Naive thymus-derived CD4-positive, alpha-beta T cell (primary cell): Measurements from ENCODE around the gene SLC4A1. TPM values are rescaled to one million over a fixed set of nuclear protein-coding genes. Genes with fewer than 3 reads are reported as not detected.

Experiments used
- ATAC-seq: fragments of 150-1000 bp; cut with Tn5 transposase; 2 replicates; pipeline ENCODE4 v1.10.0; 2021; ENCODE audit warnings: mild to moderate bottlenecking, moderate library complexity
- CTCF ChIA-PET: fragments of 350-600 bp; sonication (Branson Sonifier 250); formaldehyde crosslinking; loops from one replicate; lab custom pipeline; 2021; ENCODE audit warnings: antibody characterized with exemption; lab: Charles Lee
- POLR2A ChIA-PET: fragments of 350-600 bp; sonication (Branson Sonifier 250); formaldehyde crosslinking; loops from one replicate; lab custom pipeline; 2021; ENCODE audit warnings: antibody characterized with exemption, inconsistent platforms; lab: Charles Lee
- DNase-seq, 9 donors: peaks; one replicate each; pipeline versions ENCODE4 v3.0.0 to v3.0.0-alpha.2; 2020 to 2022; ENCODE audit warnings: mixed read lengths in 1 of 9
- H3K27ac ChIP-seq: one replicate; pipeline ENCODE4 v1.7.0; 2013; ENCODE audit warnings: mild to moderate bottlenecking, low read depth, low read length, moderate library complexity
- H3K27me3 ChIP-seq, 2 donors: one replicate each; pipeline ENCODE4 v1.7.0; 2013; ENCODE audit warnings: low read length in 2 of 2, mild to moderate bottlenecking in 2 of 2, moderate library complexity in 2 of 2; ENCODE audit not compliant: control insufficient read depth in 2 of 2, insufficient read depth in 2 of 2
- H3K36me3 ChIP-seq, 3 experiments: 1 replicate in 2 of 3; 2 replicates in 1 of 3; pipeline ENCODE4 v1.7.0; 2013; ENCODE audit warnings: low read length in 3 of 3, mild to moderate bottlenecking in 3 of 3, moderate library complexity in 1 of 3; ENCODE audit not compliant: insufficient read depth in 3 of 3, control insufficient read depth in 2 of 3
- H3K4me1 ChIP-seq, 2 donors: one replicate each; pipeline ENCODE4 v1.7.0; 2013; ENCODE audit warnings: low read length in 2 of 2, mild to moderate bottlenecking in 2 of 2, moderate library complexity in 1 of 2; ENCODE audit not compliant: control insufficient read depth in 2 of 2, insufficient read depth in 2 of 2
- H3K4me3 ChIP-seq: 2 replicates; pipeline ENCODE4 v1.7.0; 2013; ENCODE audit warnings: mild to moderate bottlenecking, low read length
- H3K9me3 ChIP-seq, 3 experiments: 1 replicate in 2 of 3; 2 replicates in 1 of 3; pipeline ENCODE4 v1.7.0; 2013; ENCODE audit warnings: low read length in 3 of 3; ENCODE audit not compliant: control insufficient read depth in 2 of 3
- H3K27ac Mint-ChIP-seq, 9 donors: one replicate each; pipeline ENCODE4 v1.8.0; 2020 to 2022; ENCODE audit warnings: mixed read lengths in 9 of 9, mild to moderate bottlenecking in 8 of 9, moderate library complexity in 5 of 9, inconsistent platforms in 2 of 9
- H3K27me3 Mint-ChIP-seq, 5 donors: one replicate each; pipeline ENCODE4 v1.8.0; 2021 to 2022; ENCODE audit warnings: mixed read lengths in 5 of 5, mild to moderate bottlenecking in 1 of 5
- H3K36me3 Mint-ChIP-seq, 5 donors: one replicate each; pipeline ENCODE4 v1.8.0; 2020 to 2022; ENCODE audit warnings: mixed read lengths in 5 of 5, mild to moderate bottlenecking in 3 of 5, inconsistent platforms in 1 of 5
- H3K4me1 Mint-ChIP-seq, 7 donors: one replicate each; pipeline ENCODE4 v1.8.0; 2020 to 2022; ENCODE audit warnings: mixed read lengths in 7 of 7, mild to moderate bottlenecking in 3 of 7, inconsistent platforms in 1 of 7
- H3K4me3 Mint-ChIP-seq, 10 donors: one replicate each; pipeline ENCODE4 v1.8.0; 2020 to 2022; ENCODE audit warnings: mild to moderate bottlenecking in 10 of 10, mixed read lengths in 10 of 10, moderate library complexity in 6 of 10, inconsistent platforms in 2 of 10
- H3K9me3 Mint-ChIP-seq, 11 donors: one replicate each; pipeline ENCODE4 v1.8.0; 2020 to 2022; ENCODE audit warnings: mixed read lengths in 11 of 11, mild to moderate bottlenecking in 4 of 11, inconsistent platforms in 1 of 11, moderate library complexity in 1 of 11
- intact Hi-C, 2 donors: fragments of 100-400 bp; cut with micrococcal nuclease; formaldehyde crosslinking; loops; one replicate each; pipeline ENCODE4 v1.15.1; 2023
- polyA plus RNA-seq, 2 donors: library from polyadenylated mRNA; unstranded; fragments of 300-500 nt; fragmentation: Illumina TruSeq; gene quantifications; one replicate each; pipeline ENCODE4 v1.2.3, GENCODE V29; 2021
- total RNA-seq, 6 experiments: library from RNA in 5 of 6; stranded (reverse) in 5 of 6; gene quantifications; 1 replicate in 5 of 6; 2 replicates in 1 of 6; pipeline ENCODE4 v1.2.3 and lab custom pipeline; 2021 to 2026

SLC4A1 gene
- total and polyA plus RNA-seq, 7 experiments from 2014 or later = 0.15 TPM; not detected in 6

DNA sequence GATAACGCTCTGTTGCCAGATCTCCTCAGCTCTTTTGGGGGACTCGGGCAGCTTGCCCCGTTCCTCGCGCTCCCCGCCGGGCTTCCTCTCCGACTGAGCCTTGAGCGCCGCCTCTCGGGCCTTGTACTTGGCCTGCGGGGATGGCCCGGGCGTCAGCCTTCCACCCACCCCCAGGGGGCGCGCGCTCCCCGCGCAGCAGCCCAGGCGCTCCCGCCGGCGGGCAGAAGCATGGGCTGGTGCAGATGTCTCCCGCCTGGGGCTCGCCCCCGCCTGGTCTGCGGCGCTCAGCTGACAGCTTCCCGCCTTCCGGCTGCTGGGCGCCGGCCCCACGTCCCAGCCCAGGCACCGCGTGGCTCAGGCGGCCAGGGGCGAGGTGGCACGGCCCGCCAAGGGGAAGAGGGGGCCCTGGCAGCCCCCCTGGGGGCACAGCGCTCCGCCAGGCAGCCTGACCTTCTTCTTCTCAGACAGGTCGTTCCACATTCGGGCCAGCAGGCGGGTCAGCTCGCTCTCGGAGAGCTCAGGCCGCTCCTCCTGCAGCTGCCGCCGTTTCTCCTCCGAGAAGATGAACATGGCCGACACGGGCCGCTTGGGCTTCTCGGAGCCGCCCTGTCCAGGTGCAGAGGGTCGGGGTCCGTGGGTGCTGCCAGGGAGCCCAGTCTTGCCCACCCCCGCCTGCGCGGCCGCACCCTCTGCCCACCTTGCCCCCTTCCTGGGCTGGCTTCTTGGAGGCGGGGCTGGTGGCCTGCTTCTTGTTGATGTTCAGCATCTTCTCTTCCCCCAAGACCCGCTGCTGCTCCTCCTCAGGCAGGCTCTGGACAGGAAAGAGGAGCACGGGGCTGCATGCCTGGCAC is 57.4 kb downstream of the SLC4A1 start:
- Histone ChIP-seq H3K36me3 (peaks cover 28 to 82% (median 37%) of the 10 kb centered on the region in 3 experiments), H3K4me3 (no peak overlapping the region), H3K4me1 (peaks cover 25 to 47% of the 10 kb centered on the region in 2 donors), H3K27ac (peak overlapping the region; percentile 68), H3K9me3 (no peaks in the 10 kb centered on the region), H3K27me3 (no peaks in the 10 kb centered on the region)
- ChIA-PET CTCF (interaction anchor here (0.5 to 5.0 kb wide), 22 partner anchors 9 to 143 kb away, joined by 3 to 47 read pairs (median 6); partner anchors contain the start of genes GRN, HDAC5, SLC25A39 and TMUB2), POLR2A (interaction anchor here (0.5 to 14.1 kb wide), 15 partner anchors 9 to 140 kb away, joined by 3 to 319 read pairs (median 4); partner anchors contain the start of genes ATXN7L3, HDAC5, SLC25A39 and TMUB2)
- Mint-ChIP-seq H3K27ac (peak overlapping the region; percentile 52 to 90 (median 81)), H3K4me1 (peaks cover 30 to 67% (median 50%) of the 10 kb centered on the region in 7 donors), H3K9me3 (peaks cover 0 to 1% (median 0%) of the 10 kb centered on the region in 11 donors), H3K4me3 (peak overlapping the region; percentile 16 to 77 (median 60)), H3K27me3 (no peaks in the 10 kb centered on the region), H3K36me3 (peaks cover 12 to 43% (median 31%) of the 10 kb centered on the region in 5 donors)
- intact Hi-C loops = loop anchor here (1.0 to 10.0 kb wide), 9 partner anchors 8 to 1104 kb away; partner anchors contain the start of genes GRN (in 1 of the 2), HROB (in 1 of the 2), MAP3K14 (in 1 of the 2) and SLC25A39 (in 1 of the 2)
- DNase-seq = peak; percentile 82 to 97 (median 93)
- ATAC-seq = peak; percentile 99

- intact Hi-C loops = loop anchor here (1.0 to 10.0 kb wide), 9 partner anchors 8 to 1105 kb away; partner anchors contain the start of genes GRN (in 1 of the 2), HROB (in 1 of the 2), MAP3K14 (in 1 of the 2) and SLC25A39 (in 1 of the 2)
- H3K4me1 ChIP-seq = peaks cover 18 to 40% of the 10 kb centered on the region in 2 donors
- Mint-ChIP-seq H3K9me3 (no peaks in the 10 kb centered on the region), H3K27ac (peak overlapping the region; percentile 52 to 90 (median 81)), H3K36me3 (peaks cover 9 to 36% (median 26%) of the 10 kb centered on the region in 5 donors), H3K4me1 (peaks cover 23 to 61% (median 45%) of the 10 kb centered on the region in 7 donors), H3K27me3 (no peaks in the 10 kb centered on the region), H3K4me3 (peak overlapping the region; percentile 16 to 77 (median 60))
- peaks cover 26 to 75% (median 30%) of the 10 kb centered on the region in 3 experiments for H3K36me3 ChIP-seq
- ChIA-PET POLR2A (interaction anchor here (0.7 to 14.1 kb wide), 14 partner anchors 10 to 141 kb away, joined by 3 to 319 read pairs (median 5); partner anchors contain the start of genes ATXN7L3, HDAC5, SLC25A39 and TMUB2), CTCF (interaction anchor here (0.6 to 5.0 kb wide), 19 partner anchors 8 to 144 kb away, joined by 3 to 47 read pairs (median 7); partner anchors contain the start of genes GRN, HDAC5, TMUB2 and UBTF)
- peak in 1 of 9 donors; percentile 17 for DNase-seq
- no peaks in the 10 kb centered on the region for H3K9me3 ChIP-seq
- H3K4me3 ChIP-seq = no peak overlapping the region
- H3K27me3 ChIP-seq = no peaks in the 10 kb centered on the region
- peak overlapping the region; percentile 68 for H3K27ac ChIP-seq
- ATAC-seq = no peak
These were observed 58.1 kb downstream of the SLC4A1 start for GRCh38 chr17:44209786-44210341.

GRCh38 chr17:44207743-44208142 is 60.2 kb downstream of the SLC4A1 start:
- Mint-ChIP-seq H3K4me1 (peaks cover 22 to 59% (median 46%) of the 10 kb centered on the region in 7 donors), H3K36me3 (peaks cover 5 to 24% (median 13%) of the 10 kb centered on the region in 5 donors), H3K27ac (peak overlapping the region in 3 of 9 donors; percentile 12 to 66 (median 48)), H3K4me3 (peak overlapping the region in 1 of 10 donors; percentile 59), H3K27me3 (no peaks in the 10 kb centered on the region), H3K9me3 (peaks cover 0 to 3% (median 0%) of the 10 kb centered on the region in 11 donors)
- ATAC-seq (no peak), DNase-seq (no peak)
- ChIA-PET CTCF (interaction anchor here (0.6 to 5.0 kb wide), 3 partner anchors 19 to 834 kb away, joined by 3 to 47 read pairs (median 4); no protein-coding TSS in a partner anchor), POLR2A (interaction anchor here (0.6 to 7.9 kb wide), 3 partner anchors 12 to 122 kb away, joined by 3 to 135 read pairs (median 3); partner anchors contain the start of gene UBTF)
- Histone ChIP-seq H3K4me1 (peaks cover 22 to 32% of the 10 kb centered on the region in 2 donors), H3K36me3 (peaks cover 19 to 54% (median 23%) of the 10 kb centered on the region in 3 experiments), H3K27me3 (no peaks in the 10 kb centered on the region), H3K27ac (no peak overlapping the region), H3K4me3 (no peak overlapping the region), H3K9me3 (no peaks in the 10 kb centered on the region)
- intact Hi-C loops = no loop called here

DNA sequence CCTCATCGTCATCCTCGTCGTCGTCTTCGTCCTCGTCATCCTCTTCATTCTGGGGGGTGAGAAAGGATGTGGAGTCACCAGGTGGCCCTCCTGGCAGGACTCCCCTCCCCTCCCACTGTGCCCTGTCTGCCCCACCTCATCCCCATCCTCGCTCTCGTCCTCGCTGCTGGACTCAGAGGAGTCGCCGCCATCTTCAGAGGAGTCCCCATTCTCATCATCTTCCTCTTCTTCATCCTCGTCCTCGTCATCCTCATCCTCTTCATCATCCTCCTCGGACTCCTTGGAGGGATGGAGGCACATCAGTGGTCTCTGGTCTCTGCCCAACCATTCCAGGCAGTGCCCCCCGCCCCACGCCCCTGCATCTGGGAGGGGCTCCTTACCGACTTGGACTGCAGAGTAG is 60.6 kb downstream of the SLC4A1 start:
- peaks cover 22 to 61% (median 49%) of the 10 kb centered on the region in 7 donors for H3K4me1 Mint-ChIP-seq
- CTCF ChIA-PET = interaction anchor here (1.8 kb wide), 1 partner anchor 123 kb away, joined by 8 read pairs; no protein-coding TSS in a partner anchor
- DNase-seq (no peak), ATAC-seq (no peak)
- H3K27ac ChIP-seq = no peak overlapping the region
- H3K36me3 ChIP-seq = peaks cover 19 to 51% (median 23%) of the 10 kb centered on the region in 3 experiments
- no peaks in the 10 kb centered on the region for H3K27me3 ChIP-seq
- H3K4me1 ChIP-seq = peaks cover 22 to 32% of the 10 kb centered on the region in 2 donors
- no peak overlapping the region for H3K4me3 ChIP-seq
- peak overlapping the region in 3 of 9 donors; percentile 40 to 72 (median 48) for H3K27ac Mint-ChIP-seq
- H3K4me3 Mint-ChIP-seq = peak overlapping the region in 1 of 10 donors; percentile 59
- no peaks in the 10 kb centered on the region for H3K27me3 Mint-ChIP-seq
- intact Hi-C loops = no loop called here
- POLR2A ChIA-PET = interaction anchor here (0.6 to 7.9 kb wide), 4 partner anchors 12 to 123 kb away, joined by 3 to 135 read pairs (median 5); partner anchors contain the start of gene UBTF
- H3K36me3 Mint-ChIP-seq = peaks cover 5 to 24% (median 13%) of the 10 kb centered on the region in 5 donors
- H3K9me3 Mint-ChIP-seq = peaks cover 0 to 3% (median 0%) of the 10 kb centered on the region in 11 donors
- no peaks in the 10 kb centered on the region for H3K9me3 ChIP-seq

GRCh38 chr17:44206825-44207155 is 61.1 kb downstream of the SLC4A1 start:
- peak overlapping the region in 1 of 9 donors; percentile 61 for H3K27ac Mint-ChIP-seq
- intact Hi-C loops = no loop called here
- H3K4me3 Mint-ChIP-seq = no peak overlapping the region
- H3K4me1 Mint-ChIP-seq = peaks cover 22 to 61% (median 50%) of the 10 kb centered on the region in 7 donors
- no peak overlapping the region for H3K27ac ChIP-seq
- CTCF ChIA-PET = interaction anchor here (1.8 kb wide), 1 partner anchor 124 kb away, joined by 8 read pairs; no protein-coding TSS in a partner anchor
- peaks cover 5 to 24% (median 13%) of the 10 kb centered on the region in 5 donors for H3K36me3 Mint-ChIP-seq
- peaks cover 22 to 32% of the 10 kb centered on the region in 2 donors for H3K4me1 ChIP-seq
- no peaks in the 10 kb centered on the region for H3K9me3 ChIP-seq
- peaks cover 19 to 47% (median 23%) of the 10 kb centered on the region in 3 experiments for H3K36me3 ChIP-seq
- ATAC-seq = no peak
- no peaks in the 10 kb centered on the region for H3K27me3 Mint-ChIP-seq
- H3K4me3 ChIP-seq = no peak overlapping the region
- POLR2A ChIA-PET = interaction anchor here (1.0 to 7.9 kb wide), 5 partner anchors 8 to 124 kb away, joined by 3 to 135 read pairs (median 6); partner anchors contain the start of gene UBTF
- H3K9me3 Mint-ChIP-seq = peaks cover 0 to 3% (median 0%) of the 10 kb centered on the region in 11 donors
- no peaks in the 10 kb centered on the region for H3K27me3 ChIP-seq
- DNase-seq = no peak
